Anterior cingulate cortex (tissue), 58 donors: ENCODE results near the gene RHOD.

Experiments used
- DNase-seq, 58 donors: peaks; one replicate each; lab custom pipeline; 2025; lab: John Stamatoyannopoulos, UW

The RHOD gene, protein sequence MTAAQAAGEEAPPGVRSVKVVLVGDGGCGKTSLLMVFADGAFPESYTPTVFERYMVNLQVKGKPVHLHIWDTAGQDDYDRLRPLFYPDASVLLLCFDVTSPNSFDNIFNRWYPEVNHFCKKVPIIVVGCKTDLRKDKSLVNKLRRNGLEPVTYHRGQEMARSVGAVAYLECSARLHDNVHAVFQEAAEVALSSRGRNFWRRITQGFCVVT

DNA sequence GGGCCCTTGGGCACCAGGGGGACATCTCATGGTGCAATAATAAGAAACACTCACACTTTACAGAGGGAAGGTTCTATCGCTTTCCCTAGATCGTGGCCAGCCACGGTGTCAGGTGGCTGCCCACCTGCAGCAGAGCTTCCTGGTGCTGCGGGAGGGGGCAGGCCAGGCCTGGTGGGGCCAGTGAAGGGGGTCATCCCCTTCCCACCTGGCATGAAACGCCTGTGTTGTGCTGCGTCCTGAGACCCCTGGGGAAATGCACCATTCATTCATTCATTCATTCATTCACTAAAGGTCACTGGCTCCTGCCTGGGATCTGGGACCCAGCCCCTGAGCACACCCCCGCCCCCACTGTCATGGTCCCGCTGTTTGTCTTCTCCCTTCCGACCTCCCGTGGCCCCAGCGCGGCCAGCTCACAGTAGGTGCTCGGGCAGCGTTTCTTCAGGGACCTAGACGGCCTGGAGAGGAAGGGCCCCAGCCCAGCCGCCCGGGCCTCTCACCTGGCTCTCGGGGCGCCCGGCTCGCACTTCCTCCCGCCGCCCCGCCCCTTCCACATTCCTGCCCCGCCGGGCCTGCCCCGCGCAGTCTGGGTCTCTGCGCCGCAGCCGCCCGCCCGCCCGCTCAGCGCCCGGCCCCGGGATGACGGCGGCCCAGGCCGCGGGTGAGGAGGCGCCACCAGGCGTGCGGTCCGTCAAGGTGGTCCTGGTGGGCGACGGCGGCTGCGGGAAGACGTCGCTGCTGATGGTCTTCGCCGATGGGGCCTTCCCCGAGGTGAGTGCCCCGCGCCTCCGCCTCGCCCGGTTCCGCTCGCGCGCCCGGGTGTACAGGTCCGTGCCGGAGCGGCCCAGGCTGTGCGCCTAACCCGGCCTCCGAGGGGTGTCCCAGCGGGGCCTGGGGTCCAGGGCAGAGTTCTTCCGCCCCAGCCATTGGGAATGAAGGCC, at the start of gene RHOD:
Gene RHOD (plus strand): TSS at position 581 of the 938 bp plus-strand sequence. CDS start 56 bp downstream, at position 637.
- no peak for DNase-seq

DNA sequence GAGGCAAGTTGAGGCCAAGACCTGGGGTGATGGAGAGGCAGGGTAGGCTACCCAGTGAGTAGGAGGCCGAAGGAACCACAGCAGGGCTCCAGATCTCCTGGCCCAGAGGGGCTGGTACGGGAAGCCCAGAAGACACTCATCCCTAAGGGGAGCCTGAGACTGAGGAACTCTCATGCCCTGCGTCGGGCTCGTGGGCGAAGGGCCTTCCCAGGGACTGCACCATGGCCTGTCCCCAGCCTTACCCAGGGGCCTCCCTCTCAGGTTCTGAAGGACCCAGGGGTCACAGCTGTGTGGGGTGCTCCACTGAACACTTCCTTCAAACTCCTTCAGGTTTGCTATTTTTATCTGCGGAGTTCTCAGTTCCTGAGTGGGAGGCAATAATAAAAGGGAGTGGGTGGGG, 49.5 kb upstream of the RHOD start:
- DNase-seq = no peak

DNA sequence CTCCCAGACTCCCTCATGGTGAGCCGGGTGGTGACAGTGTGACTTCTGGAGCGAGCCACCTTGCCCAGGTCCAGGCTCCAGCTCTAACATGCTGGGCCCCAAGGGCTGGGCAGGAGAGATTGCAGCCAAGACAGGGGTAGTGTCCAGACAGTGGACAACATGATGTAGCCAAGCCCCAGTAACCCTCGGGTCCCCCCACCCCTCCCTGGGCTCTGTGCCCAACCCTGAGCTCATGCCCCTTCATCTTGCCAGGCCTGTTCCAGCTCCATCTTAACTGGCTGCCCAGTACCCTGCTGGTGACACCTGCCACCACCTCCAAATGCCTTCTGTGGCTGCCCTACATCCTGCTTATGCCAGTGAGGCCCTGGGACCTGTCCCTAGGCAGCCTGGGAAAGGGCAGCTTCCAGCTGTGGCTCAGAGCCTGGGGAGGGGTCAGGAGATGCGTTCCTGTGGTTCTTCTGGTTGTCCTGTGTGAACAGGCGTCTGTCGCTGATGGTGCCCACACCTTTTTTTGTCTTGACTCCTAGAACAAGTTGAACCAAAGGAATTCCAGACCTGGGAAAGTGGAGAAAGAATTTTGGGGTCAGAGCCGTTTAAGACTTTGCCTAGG, 46.2 kb upstream of the RHOD start:
- no peak for DNase-seq

DNA sequence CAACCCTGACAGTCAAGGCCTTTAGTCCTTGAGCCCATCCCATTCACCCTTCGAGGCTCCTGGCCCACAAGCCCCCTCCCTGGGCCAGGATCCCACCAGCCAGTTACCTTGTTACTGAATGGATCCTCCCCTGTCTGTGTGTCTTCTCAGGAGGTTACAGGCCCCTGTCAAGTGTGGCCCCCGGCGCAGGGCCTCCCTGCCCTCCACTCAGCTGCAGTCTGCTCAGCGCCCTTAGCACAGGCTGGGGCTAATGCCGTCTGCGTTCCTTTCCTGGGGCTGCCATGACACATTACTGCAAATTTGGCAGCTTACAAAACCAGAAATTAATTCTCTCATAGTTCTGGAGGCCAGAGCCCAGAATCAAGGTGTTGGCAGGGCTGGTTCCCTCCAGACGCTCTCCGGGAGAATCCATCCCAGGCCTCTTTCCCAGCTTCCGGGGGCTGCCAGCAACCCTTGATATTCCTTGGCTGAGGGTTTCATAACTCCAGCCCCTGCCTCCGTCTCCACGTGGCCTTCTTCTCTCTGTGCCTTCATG, 43.1 kb upstream of the RHOD start:
- DNase-seq = no peak

DNA sequence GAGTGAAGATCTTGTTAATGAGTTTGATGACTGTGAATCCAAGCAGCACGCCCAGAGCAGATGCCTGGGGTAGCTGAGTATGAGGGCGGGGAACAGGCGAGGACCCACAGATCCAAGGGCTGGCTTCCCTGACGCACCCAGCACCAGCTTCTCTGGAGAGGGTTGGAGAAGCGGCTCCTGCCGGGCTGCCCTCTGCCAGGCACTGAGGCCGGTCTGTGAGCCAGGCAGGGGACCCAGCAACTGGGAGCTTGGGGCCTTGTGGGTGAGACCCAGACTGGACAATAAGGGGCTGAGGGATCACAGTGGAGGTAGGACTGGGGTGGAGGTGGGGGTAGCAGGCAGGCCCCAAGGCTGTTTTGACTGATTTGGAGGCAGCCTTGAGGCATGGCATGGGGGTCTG, 42.3 kb upstream of the RHOD start:
- DNase-seq = no peak

DNA sequence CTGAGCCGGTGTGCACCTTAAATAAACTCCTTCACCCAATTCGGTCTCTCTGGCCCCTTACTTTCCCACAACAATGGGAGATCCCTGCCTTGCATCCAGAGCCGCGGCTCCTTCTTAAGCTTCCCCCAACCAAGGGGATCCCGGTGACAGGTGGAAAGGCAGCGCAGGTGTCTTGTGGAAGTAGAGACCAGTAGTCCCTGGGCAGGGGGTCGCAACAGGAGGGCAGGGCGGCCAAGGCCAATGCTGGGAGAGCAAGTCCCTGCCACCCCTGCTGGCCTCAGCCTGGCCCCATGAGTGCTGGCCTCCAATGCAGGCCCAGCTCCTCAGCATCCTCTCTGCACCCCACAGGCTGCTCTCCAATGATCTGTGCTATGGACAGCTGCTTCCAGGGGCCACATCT, 41.6 kb upstream of the RHOD start:
- DNase-seq = no peak

DNA sequence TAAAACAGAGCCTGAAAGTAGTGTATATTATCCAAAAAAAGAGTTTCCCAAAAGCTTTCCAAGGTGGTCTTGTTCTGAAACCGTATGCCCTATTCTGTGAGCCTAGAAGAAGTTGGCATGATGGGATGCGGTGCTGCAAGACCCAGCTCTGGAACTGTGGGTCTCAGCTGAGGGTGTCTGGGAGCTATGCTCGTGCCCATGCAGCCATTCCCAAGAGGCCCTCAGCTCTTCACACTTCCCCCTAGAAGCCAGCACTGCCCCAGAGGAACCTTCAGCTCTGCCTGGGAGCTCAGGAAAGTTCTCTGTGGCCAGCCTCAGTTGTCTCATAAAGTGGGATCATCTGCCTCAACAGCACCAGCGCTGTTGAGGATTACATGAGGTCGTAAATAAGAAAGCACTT, 40.1 kb upstream of the RHOD start:
- DNase-seq = no peak

DNA sequence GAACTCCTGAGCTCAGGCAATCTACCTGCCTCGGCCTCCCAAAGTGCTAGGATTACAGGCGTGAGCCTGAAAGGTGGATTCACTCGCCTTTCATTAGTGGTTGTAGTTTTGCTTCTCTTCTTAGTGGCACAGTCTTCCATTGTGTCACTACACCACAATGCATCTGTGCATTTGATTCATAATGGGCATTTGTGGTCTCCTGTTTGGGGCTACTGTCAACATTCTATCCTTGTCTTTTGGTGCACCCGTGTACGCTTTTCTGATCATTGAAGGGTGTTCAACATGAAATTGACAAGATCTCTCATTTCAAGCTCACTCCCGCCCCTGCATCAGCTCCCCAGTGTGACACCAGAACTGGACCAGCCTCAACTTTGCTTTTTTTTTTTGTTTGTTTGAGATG, 35.7 kb upstream of the RHOD start:
- no peak for DNase-seq

DNA sequence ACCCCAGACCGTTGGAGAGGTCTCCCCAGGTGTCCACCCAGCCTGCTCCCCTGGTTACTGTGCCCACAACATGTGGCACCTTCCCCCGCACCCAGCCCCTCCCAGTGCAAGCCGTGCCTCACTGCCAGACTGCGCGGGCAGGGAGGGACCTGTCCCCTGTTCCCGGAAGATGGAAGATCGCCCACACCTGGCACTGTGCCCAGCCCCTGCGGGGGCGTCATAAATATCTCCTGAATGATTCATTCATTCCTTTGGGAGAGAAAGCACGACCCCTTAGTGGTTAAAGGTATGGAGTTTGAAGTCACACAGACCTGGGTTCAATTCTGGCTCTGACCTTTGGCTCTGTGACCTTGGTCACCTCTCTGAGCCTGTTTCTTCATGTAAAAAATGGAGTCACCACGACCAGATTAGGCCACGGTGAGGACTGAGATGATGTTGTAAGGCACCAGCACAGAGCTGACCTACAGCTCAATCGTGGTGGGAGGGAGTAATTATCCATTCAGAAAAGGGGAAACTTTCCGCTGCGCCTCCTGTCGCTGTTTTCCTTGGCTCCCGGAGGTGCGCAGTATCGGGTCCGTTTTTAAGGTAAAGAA, 34.2 kb upstream of the RHOD start:
- peak in 31 of 58 donors; percentile 16 to 78 (median 39) for DNase-seq

DNA sequence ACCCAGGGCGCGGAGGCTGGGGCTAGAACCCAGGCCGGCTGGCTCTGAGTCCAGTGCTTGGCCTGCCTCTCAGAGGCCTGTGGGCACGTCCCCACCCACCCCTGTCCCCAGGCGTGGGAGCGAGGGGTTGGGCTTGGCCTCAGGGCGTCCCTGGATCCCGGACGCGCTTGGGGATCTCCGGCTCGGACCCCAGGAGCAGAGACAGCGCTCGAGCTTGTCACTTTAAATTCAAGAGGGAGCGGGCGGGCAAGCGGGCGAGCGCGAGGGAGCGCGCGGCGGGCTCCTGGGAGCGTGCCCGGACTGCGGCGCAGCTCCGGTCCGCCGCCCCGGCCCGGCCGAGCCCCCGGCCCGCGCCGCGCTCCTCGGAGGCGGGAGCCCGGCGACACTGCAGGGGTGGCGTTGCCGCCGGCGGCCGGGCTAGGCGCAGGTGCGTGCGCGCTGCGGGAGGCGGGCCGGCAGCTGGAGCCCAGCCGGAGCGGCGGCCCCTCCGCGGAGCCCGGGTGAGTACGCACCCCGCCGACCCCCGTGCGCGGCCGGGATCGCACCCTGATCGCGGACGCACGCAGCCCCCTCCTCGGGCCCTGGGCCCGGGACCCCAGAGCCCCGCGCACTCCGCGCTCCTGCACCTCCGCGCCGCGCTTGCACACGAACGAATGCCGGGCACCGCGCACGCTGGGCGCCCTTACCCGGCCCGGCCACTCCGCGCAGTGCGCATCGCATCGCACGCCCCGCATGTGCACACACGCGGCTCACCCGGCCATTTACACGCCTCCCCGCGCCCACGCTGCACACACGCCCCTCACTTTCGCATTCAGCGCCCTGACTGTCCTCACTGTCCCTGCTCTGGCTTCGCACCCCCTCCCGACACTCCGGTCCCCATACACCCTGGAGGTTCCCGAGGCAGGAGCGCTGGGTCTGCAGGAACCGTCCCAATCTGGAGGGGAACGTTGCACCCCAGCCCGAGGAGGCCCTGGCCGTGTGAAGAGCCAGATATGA, 33.4 kb upstream of the RHOD start, which contains the start of gene SYT12:
Gene SYT12 (plus strand): TSS at position 174 of the 996 bp plus-strand sequence. CDS start 7,011 bp downstream, outside the sequence.
- peak in 31 of 58 donors; percentile 9 to 79 (median 39) for DNase-seq

DNA sequence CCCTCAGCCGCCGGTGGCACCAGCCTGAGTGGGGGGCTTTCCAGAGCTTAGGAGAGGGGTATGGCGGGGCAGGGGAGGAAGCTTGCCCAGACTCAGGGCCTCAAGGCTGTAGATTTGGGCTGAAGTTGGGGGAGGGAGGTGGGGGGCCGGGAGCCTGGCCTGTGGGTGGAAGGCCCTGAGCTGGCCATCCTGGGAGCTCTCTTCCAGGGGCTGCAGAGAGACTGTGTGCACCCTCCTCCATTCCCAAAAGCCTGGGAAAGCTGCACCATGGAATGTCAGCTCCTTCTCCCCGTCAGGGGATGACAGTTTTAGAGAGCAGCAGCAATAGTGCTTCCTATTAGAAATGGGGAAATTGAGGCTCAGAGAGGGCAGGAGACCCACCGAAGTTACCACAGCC, 32.7 kb upstream of the RHOD start:
- DNase-seq = no peak

DNA sequence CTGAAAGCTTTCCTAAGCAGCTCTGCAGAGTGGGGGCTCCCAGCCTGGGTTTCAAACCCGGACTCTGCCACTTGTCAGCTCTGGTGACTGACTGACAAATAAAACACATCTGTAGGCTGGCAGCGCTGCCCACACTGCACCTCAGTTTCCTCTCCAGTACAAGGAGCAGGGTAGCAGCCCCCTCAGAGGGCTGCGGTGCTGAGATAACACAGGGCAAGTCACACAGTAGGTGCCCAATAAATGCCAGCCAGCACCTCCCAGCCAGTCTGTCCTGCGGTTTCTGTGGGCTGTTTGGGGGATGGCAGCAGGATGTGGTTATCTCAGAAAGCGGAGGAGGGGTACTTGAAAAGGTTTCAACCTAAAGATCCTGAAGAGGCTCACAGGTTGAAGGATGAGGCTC, 32.2 kb upstream of the RHOD start:
- no peak for DNase-seq

DNA sequence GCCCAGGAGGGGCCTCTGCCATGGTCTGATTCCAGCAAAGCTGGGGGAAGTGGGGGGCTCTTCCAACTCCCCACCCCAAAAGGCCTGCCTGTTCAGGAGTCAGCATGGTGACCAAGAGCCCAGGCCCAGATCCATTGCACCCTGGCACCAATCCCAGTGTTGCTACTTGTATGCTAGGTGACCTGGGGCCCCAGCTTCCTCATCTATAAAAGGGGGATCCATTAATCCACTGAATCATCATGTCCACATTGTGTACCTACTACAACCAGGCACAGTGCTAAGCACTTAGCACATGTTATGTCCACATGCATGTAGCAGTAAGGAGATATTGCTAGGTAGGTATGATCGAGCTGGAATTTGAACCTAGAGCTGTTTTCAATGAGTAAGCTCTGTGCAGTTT, 31.7 kb upstream of the RHOD start:
- peak in 1 of 58 donors; percentile 23 for DNase-seq

DNA sequence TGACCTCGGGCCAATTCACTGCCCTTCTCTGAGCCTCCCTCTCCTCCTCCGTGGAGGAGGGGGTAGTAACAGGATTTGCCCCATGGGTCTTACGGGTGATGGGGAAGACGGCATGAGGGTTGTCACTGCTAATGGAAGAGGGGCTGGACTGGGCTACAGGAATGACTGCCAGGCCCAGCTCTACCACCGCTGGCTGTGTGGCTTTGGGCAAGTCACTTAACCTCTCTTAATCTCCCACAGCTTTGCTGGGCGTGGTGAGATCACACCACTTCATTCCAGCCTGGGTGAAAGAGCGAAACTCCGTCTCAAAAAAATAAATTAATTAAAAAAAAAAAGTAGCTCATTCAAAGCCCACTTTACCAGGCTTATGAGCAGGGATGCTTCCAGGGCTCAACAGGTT, 30.9 kb upstream of the RHOD start:
- no peak for DNase-seq

DNA sequence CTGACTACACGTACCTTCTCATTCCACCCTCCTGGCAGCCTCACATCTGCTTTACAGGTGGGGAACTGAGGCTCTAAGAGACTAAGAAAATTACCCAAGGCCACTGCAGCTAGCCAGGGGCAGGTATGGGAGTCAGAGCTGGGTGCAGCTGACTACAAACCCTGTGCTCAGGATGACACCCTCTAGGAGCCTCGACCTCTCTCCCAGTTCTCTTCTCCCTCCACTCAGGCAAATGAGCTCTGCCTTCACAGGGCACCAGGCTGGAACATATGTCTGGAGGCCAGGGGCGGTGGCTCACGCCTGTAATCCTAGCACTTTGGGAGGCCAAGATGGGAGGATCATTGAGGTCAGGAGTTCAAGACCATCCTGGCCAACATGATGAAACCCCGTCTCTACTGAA, 29.7 kb upstream of the RHOD start:
- no peak for DNase-seq

DNA sequence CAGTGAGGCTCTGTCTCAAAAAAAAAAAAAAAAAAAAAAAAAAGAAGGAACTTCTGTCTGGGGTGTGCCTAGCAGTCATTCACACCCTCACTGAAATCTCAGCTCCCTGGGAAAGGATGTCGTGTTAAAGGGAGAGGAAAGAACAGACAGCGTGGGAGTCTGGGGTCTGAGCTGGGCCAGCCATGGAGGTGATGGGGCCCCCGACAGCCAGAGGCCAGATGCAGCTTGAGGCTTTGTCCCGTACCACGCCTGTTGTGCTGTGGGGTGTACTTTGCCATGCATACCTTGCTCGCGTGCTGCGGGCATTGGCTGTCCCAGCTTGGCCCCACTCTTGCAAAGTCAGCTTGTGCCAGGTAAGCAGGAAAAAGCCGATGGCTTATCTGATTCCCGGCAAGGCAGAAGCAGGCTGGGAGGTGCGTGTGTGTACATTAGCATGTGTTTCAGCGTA, 29.1 kb upstream of the RHOD start:
- DNase-seq = no peak

DNA sequence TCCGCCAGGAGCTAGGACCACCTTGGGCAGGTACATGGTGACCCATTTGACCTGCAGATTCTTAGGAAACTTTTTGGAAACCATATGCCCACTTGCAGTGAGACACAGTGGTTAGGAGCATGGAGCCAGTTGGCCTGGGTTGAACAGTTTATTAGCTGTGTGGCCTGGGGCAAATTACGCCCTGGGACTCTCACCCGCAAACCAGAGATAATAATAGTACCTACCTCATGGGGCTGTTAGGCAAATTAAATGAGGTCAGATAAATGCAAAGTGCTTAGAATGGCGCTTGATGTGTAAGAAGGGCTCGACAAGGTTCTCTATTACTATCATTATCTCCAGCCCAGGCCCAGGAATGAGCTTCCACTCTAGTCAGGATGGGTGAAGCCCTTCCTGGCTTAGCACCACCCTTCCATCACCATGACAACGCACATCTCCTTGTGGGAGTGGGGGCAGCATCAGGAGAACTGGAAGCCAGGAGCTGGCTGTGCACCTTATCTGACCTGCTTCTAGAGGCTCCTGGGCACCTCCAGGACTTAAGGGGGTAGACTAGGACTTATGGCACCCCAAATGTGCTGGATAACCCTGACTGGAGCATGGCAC, 28.6 kb upstream of the RHOD start:
- DNase-seq = no peak

DNA sequence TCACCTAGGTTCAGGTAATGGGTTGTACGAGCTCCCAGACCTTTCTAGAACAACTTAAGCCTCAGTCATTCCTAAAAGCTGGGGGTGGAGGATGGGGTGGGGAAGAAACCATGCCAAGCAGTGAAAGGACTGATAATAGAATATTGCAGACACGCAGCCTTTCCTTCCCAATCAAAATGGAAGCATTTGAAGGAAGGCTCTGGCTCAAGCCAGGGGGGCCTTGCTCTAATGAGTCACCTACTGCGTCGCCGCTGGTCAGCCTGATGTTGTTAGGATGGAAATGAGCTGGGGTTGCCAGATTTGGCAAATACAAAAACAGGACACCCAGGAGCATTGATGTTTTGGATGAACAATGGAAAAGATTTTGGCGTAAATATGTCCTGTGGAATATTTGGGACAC, 27.5 kb upstream of the RHOD start:
- no peak for DNase-seq

DNA sequence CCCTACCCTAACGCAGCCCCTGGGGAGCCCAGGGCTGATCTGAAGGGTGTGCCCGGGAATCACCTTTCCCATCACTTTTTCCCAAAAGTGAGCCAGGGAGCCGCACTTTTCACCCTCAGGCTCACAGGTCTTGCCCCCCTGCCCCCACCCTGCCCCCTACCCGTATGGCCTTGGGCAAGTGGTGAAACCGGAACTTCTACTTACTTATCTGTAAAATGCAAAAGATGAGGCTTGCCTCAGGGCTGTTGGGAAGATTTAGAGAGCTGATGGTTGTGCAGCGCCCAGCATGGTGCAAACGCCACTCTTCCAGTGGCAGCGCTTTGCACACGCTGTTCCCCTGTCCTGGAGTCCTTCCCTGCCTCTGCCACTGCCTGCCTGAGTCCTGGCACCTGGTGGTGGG, 25.7 kb upstream of the RHOD start:
- DNase-seq = no peak
